Activated CD8-positive, alpha-beta memory T cell treated with anti-CD3 and anti-CD28 coated beads for 36 hours (primary cell): ENCODE data around the gene KLK13. TPM values are rescaled to one million over a fixed set of nuclear protein-coding genes. Genes with fewer than 3 reads are reported as not detected.

Source experiments
- CTCF ChIA-PET: fragments of 350-600 bp; sonication (Branson Sonifier 250); formaldehyde crosslinking; loops from one replicate; lab custom pipeline; 2021; ENCODE audit warnings: antibody characterized with exemption; lab: Charles Lee
- POLR2A ChIA-PET: fragments of 350-600 bp; sonication (Branson Sonifier 250); formaldehyde crosslinking; loops from one replicate; lab custom pipeline; 2021; ENCODE audit warnings: antibody characterized with exemption; lab: Charles Lee
- total RNA-seq, 2 experiments: library from RNA; stranded (reverse); gene quantifications; one replicate each; pipeline ENCODE4 v1.2.3, GENCODE V29; 2021

KLK13 gene
- total RNA-seq, 2 experiments from 2014 or later: not detected

DNA sequence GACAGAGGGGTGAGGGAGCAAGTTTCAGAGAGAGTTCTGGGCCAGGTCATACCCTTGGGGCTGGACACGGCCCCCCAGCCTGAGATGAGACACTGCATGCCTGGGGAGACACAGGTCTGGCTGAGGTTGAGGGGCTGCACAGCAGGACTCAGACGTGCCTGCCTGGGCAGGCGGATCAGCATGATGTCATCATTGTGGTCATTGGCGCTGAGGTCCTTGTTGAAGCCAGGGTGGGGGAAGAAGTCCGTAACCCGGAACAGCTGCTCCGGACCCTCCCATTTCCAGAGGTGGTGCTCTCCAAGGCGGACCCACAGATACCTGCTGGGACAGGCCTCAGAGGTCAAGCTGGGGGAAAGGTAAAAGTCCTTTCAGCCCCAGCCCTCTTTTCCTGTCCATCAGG, 58.5 kb downstream of the KLK13 start:
- ChIA-PET POLR2A (no interaction called here), CTCF (no interaction called here)

Other genes starting within 250 kb of the KLK13 start
- gene KLK1, start 241.3 kb downstream of the KLK13 start, total RNA-seq: under 1 TPM in 1 of 2 experiments, not detected in 1; 0.29 TPM
- gene KLK15, start 231.5 kb downstream of the KLK13 start, total RNA-seq: not detected
- not detected for gene KLK3, start 210.2 kb downstream of the KLK13 start, total RNA-seq
- gene KLK2, start 191.7 kb downstream of the KLK13 start, total RNA-seq: not detected
- gene KLK4, start 153.7 kb downstream of the KLK13 start, total RNA-seq: not detected
- not detected for gene KLK5, start 112.1 kb downstream of the KLK13 start, total RNA-seq
- not detected for gene KLK6, start 95.5 kb downstream of the KLK13 start, total RNA-seq
- gene KLK7, start 81.2 kb downstream of the KLK13 start, total RNA-seq: not detected
- gene KLK8, start 63.5 kb downstream of the KLK13 start, total RNA-seq: not detected
- gene KLK10, start 45.4 kb downstream of the KLK13 start, total RNA-seq: not detected
- gene KLK11, start 38.5 kb downstream of the KLK13 start, total RNA-seq: not detected
- gene KLK12, start 30.1 kb downstream of the KLK13 start, total RNA-seq: not detected
- under 1 TPM; 0.21 to 0.57 TPM for gene KLK14, start 17.8 kb upstream of the KLK13 start, total RNA-seq
- gene CTU1, start 43.3 kb upstream of the KLK13 start, total RNA-seq: 10 to 100 TPM; 11.5 to 12.1 TPM
- under 1 TPM; 0.29 to 0.48 TPM for gene SIGLEC9, start 59.8 kb upstream of the KLK13 start, total RNA-seq
- gene SIGLEC7, start 77.2 kb upstream of the KLK13 start, total RNA-seq: not detected
- under 1 TPM in 1 of 2 experiments, not detected in 1; 0.13 TPM for gene CD33, start 160.0 kb upstream of the KLK13 start, total RNA-seq
- gene SIGLECL1, start 186.0 kb upstream of the KLK13 start, total RNA-seq: not detected
- under 1 TPM; 0.19 to 0.21 TPM for gene IGLON5, start 246.6 kb upstream of the KLK13 start, total RNA-seq